ENCODE data around the gene CDH13.

CDH13 gene

DNA sequence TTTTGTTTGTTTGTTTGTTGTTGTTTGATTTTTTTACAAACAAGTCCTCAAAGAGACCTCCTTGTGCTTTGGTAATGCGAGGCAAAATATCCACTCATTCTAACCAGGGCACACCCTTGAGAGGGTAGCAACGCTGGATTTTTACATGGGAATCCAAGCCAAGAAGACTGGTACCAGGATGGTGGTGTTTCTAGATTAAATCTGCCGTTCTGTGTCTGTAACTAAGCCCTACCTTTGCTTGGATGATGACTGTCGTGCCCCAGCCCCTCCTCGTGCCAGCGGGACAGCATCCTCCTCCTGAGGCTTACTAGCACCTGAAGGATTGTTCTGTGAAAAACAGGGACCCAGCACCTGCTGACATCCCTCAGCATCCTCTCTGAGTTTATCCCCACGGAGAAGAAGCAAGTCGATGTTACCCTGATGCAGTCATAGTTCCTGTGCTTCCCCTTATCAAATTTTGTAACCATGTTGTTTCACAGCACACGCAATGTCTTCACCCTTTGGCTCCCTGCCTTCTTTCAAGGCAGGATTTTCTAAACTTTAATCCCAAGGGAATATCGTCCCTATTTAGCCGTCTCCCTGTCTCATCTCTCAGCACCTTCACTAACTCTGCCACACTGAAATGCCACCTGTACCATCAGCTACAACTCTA lies 1175.9 kb downstream of the CDH13 start:
- no peak for DNase-seq

DNA sequence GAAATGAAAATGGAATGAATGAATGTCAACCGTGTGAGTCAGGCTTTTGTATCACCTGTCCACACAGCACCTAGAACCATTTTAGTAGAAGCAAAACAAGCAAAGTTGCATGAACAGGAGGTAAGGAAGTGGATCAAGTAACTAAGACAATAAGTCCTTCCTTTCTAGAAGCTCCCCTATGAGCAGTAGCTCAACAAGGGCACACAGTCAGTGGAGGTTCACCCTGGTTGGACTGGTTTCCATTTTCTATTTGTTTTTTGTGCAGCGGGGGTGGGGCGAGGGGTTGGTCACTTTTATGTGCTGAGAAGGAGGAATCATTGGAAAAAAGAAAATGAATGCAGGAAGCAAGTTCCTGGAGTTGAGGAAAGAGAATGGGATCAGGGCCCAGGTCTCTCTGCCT lies 1177.0 kb downstream of the CDH13 start:
- no peak for DNase-seq

DNA sequence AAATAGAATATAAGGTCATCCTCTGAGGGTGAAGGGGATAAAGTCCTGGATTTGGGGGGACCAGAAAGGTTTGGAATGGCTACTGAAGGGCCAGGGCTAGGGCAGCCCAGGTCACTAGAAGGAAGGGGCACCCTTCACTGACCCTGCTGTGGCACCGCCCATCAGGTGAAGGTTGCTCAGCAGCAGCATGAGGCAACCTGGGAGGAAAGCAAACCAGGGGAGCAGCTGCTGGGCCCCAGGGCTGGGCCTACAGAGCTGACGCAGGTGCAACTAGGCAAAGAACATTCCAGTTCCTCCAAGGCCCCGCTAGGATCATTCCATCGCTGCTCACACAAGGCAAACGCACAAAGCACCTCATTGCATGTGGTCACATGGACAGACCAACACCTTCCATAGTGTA lies 1177.6 kb downstream of the CDH13 start:
- DNase-seq, result no peak

DNA sequence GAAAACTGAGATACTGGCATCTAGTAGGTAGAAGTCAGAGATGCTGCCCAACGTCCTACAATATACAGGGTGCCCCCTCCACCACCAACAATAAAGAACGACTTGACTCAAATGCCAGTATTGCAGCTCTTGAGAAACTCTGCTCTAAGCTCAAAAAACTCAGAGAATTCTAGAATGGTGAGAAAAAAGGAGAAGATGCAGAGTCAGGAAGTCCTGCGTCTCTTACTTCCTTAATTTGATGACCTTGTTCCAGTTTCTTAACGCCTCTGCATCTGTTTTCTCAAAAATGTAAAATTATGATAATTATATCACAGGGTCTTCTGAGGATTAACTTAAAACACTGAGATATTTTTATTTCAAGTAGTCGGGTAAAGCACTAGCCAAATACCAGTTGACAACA lies 1179.3 kb downstream of the CDH13 start:
- DNase-seq, result no peak

DNA sequence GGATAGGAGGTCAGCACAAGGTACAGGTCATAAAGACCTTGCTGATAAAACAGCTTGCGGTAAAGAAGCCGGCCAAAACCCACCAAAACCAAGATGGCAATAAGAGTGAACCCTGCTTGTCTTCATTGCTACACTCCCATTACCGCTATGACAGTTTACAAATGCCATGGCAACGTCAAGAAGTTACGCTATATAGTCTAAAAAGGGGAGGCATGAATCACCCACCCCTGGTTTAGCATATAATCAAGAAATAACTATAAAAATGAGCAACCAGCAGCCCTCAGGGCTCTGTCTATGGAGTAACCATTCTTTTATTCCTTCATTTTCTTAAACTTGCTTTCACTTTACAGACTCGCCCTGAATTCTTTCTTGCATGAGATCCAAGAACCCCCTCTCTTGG lies 1180.0 kb downstream of the CDH13 start:
- no peak for DNase-seq

DNA sequence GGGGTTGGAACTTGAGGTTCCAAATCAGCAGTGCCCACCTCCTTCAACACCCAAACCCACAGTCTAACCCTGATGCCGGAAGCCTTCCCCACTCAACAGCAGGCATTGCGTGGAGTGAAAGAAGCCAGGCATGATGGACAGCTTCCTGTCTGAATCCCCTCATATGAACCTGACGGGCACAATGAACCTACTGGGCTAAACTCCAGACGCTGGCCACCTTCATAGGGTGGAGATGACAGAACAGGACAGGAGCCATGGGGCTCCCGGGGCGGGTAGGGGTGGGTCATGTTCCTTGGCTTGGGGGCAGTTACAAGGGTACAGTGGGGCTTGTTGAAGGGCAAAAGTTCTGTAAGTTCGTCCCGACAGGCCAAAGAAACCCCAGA lies 1180.5 kb downstream of the CDH13 start:
- DNase-seq, result no peak

DNA sequence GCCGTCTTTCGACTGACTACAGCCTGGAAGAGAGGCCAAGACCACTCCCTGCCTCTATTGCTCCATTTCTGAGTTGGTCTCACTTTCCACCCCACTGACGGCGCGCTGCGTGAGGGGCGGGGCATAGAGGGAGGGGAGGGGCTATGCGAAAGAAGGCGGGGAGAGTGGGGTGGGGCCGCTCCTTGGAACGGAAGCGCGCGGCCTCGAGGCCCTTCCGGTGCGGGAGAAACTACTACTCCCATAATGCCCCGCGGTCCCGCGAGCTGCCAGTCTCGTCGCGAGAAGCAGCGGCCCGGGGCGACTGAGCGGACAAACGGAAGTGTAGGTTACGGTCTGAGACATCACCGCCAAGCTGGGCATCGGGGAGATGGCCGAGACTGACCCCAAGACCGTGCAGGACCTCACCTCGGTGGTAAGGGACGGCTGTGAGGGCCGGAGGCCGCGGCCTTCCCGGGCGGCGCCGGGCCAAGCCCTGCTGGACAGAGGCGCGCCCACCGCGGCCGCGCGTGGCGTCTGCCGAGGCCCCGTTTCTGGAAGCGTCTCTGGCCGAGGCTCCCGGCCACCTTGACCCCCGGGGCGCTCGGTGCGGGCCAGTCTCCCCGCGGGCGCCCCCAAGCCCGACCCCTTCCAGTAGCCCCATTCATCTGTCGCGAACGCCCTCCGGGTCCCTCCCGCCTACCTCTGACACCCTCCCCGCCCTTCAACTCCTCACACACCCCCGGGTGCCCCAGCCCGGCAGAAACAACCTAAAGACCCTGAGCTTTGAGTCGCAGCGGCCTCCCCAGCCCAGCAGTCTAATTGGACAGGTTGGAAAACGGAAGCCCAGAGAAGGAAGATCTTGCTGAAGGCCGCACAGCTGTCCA lies 1181.2 kb downstream of the CDH13 start, which contains the start of gene HSBP1:
Gene HSBP1, plus strand, starts transcription at position 269 of the 863 bp plus-strand sequence. Its CDS starts 99 bp downstream, at position 368.
- peak; percentile 93 for DNase-seq

DNA sequence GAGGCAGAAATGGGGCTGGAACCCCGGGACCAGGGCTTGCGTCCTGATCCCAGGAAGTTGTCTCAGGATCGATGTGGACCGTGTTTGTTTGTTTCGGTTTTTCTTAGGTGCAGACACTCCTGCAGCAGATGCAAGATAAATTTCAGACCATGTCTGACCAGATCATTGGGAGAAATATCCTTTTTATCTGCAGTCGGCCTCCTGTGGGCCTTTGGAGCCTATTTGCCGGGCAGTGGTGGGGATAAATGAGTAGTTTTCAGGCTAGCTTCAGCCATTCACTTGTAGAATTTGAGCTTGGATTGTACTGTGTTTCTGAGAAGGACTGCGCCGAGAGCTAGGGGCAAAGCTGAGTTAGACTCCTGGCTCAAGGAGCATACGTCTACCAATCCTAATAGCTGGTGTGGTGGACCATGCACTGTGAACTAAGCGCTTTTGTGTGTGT lies 1181.8 kb downstream of the CDH13 start:
- no peak for DNase-seq

DNA sequence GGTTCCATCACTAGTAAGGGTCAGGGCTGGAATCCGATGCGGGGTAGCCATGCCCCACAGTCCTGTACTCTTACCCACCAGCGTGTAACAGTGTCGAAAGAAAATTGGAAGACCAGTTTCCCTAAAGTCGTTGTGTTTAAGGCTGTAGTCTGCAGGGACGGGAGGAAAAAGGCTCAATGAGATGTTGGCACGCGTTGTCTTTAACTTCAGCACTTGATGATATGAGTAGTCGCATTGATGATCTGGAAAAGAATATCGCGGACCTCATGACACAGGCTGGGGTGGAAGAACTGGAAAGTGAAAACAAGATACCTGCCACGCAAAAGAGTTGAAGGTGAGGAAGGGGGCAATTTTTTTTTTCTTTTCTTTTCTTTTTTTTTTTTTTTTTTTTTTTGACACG lies 1182.3 kb downstream of the CDH13 start:
- no peak for DNase-seq

DNA sequence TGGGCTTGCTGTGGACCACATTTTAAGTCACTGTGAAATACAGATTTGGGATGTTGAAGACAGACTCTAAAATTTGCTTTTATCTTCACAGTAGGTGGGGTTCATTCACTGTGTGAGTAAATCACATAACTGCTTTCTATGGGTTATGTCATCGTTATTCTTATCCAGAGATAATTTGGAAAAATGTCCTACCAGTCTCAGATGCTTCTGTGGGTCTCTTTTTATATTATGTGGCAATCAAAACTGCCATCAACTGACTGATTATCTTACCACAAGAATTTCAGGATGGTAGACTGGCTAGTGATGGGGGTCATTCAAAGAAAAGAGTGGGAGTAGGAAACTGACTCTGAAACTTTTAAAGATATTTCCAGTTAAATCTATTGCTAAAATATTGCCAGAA lies 1184.1 kb downstream of the CDH13 start:
- no peak for DNase-seq

DNA sequence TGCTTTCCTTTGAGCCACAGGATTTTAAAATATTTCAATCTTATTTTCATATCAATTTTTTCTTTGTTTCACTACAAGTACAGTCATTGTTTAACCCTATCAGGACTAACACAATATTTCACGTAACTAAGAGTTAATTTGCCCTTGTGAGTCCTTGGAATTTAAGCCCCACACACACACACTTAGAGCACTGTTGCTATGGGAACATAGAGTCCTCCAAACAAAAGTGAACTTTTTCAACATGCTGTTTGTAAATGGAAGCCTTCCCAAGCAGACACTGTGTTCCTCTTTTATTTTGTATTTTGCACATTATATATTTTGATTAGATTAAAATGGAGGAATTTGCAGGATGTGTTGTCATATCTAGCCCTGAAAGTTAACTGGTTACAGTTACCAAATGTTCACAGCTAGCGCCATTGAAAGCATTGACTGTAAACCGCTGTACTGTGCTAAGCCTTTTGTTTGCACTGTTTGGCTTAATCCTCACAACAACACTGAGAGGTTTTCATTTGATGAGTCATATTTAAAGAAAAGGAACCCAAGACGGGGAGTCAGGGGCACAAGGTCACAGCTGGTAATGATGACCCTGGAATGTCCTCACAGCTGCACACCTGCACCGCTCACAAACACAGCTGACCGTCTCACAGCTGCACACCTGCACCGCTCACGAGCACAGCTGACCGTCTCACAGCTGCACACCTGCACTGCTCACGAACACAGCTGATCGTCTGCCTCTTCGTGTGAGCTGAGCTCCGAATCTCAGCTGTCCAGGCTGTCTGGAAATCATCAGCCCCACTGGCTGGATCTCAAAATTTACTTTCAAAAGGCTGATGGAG lies 1187.3 kb downstream of the CDH13 start:
- DNase-seq, result no peak

DNA sequence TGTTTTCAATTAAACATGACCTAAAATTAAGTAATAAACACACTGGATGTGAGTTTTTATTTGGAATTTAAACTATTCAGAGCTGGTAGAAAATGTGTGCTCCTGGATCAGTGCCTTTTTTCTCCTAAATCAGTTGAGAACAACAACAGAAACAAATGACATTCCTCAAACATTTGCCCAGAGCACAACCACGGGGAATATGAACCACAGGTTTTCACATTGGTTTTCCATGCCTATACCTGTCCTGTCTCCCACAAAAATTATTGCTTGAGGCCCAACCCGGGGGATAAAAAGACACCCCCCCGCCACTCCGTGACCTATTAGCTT lies 1187.9 kb downstream of the CDH13 start:
- no peak for DNase-seq

DNA sequence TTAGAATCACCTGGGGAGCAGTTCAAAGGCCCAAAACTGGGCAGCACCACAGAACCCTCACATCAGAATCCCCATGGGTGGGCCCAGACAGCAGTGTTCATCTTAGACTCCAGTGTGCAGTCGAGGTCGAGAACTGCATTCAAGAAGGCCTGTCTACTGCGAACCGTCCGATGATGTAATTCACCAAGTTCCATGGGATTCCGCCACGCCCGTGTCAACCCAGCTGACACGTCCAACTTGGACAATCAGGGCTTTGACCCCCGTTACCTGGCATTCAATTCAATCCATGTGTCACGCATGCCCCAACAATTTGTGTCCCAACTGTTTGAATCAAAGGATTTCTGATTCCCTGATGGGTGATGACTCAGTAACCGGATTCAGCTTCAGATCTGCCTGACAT lies 1190.3 kb downstream of the CDH13 start:
- DNase-seq, result no peak

DNA sequence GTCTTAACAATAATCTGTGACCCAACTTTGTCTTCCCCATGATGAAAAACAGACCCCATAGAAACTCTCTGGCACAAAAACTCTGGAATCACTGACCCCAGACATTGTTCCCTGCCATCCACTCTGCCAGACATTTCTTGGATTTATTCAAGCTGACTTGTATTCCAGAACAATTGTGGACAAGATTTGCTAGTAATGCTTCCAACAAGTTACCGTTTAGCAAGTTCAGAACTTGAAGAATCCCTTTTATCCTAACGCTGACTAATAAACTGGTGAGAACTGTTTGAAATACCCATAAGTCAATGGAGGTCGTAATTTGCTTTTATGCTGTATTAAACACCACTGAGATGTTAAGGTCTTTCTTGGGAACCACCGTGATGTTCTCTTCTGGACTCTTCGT lies 1191.5 kb downstream of the CDH13 start:
- no peak for DNase-seq

DNA sequence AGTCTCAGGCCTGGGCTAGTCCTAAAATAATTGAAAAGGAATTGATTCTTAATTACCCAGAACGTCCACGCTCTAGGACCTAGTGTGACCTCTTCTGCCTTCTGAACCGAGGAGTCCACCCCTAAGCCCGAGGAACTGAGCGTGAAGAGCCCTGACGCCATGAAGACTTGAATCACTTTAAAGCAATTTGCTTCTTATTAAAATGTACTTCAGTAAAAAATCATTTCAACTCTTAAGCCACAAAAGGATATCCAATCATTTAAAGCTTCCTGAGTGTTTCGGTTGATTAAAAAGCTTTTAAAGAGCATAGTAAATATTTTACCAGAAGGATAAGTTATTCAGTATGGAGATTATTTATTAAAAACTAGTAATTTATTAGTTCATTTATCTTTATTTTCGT lies 1192.6 kb downstream of the CDH13 start:
- no peak for DNase-seq

DNA sequence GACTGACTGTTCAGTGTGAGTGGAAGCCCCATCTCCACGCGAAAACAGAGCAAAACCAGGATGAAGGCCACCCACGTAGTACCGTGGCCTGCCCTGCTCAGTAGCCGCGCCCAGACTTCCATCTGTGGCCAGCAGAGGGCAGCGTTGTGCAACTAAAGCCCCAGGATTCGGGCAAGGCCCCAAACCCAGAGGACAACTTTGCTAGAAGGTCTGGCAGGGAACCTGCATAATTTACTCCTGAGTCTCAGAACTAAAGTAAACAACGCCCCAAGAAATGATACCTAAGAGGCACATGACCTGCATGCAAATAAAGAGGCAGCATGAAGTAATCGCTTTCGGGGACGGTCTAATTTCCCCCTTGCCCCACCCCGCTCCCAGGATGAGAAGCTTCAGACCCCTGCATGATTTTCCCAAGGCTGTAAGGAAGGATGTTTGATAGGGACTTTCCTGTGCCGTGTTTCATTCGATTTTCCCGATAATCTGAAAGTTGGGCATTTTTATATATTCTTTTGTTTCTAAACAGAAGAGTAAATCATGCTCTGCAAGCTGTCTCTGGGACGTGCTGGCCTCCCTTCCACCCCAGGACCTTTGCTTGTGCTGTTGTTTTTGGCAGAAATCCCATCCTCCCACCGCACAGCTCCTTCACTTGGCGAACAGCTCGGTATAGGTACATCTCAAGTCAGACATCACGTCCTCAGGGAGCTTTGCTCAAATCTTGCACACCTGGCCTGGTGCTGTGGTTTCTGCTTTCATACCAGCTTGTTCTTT lies 1199.6 kb downstream of the CDH13 start:
- DNase-seq, result peak; percentile 70

DNA sequence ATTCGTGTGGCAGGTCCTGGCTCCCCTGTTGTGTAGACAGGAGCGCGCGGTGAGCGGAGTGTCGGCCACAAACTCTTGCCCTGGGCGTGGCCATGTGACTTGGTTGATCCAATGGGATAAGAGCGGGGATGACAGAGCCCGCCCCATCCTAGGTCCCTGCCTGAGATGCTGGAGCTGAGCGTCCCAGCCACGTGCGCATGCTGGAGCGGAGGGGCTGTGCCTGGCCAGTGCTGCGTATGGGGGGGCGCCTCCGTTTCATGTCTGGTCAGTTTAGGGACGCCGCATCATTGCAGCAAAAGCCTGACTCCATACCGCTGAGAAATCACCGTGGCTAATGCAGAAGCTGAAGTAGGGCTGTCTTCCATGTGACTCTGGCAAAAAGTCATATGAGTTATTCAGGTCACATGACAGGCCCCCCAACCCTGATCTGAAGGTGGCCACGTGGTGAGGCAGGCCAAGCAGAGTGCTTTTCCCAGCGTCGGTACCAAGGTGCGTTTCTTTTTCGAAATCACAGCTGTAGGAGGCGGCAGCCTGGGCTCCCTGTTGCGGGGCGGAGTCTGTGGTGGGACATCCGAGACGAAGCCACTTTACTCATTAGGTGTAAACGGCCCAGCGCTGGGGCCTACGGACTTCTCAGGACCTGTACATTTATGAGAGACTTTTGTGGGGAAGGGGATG lies 1203.5 kb downstream of the CDH13 start:
- DNase-seq, result no peak

DNA sequence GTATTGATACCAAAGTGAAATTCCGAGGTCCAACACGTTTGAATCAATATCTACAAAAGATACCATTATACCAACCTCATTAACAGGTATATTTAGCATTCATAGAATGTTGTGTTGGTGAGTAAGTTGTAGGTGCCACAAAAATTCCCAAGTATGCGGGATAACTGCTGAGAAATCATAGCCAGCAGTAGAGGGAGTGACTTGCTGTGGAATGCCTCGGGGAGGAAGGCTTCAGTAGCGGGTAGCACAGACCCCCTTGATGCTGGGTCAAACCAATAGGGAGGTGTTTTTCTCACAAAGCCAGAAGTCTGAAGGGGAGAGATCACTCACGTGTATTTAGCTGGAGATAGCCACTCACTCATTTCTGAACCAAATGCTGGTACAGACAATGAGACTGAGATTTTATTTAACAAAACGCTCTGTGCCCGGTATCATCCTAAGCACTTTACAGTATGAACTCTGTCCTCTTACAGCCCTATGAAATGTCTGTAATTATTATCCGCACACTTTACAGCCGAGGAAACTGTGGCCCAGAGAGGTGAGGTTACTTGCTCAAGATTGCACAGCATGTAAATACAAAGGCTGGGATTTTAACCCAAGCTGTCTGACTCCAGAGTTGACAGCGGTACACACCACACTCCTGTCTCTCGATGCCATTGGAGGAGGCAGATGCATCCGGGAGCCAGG lies 1204.1 kb downstream of the CDH13 start:
- DNase-seq, result no peak

DNA sequence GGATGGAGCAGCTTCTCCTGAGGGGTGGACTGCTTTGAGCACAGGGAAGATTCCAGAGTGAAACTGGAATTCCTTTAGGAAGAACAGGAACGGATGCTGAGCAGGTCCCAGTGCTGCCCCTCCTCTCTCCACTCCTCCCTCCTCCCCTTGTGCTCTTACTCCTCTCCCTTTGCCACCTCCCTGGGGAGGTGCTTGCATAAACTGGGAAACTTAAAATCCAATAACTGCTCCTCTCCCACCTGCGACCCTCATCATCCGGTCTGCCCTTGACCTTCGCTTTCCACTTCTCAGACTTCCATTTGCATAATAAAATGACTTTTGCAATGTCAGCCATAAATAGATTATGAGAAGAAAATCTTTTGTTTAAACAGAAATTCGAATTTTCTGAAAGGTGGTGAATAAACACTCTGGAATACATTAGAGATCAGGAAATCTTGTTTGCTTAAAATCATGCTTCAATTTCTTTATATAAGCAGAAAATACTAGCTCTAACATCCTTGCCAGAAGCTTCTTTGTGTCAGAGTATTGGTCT lies 1204.8 kb downstream of the CDH13 start:
- no peak for DNase-seq

DNA sequence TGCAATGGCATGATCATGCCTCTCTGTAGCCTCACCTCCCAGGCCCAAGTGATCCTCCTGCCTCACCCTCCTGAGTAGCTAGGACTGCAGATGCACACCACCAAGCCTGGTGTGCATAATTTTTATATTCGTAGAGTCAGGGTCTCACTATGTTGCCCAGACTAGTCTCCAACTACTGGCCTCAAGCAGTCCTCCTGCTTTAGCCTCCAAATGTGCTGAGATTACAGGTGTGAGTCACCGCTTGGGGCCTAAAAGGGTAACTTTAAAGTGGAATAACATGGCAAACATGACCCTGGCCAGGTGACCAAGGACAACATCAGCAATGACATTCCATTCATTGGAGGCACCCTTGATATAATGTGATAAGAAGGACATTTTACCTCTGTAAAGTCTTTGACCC lies 1207.2 kb downstream of the CDH13 start:
- no peak for DNase-seq
